Retinal pigment epithelial cell (primary cell): ENCODE results near the gene UCP3.

ENCODE experiments used
- DNase-seq: peaks from one replicate; pipeline ENCODE4 v3.0.0-alpha.2; 2010; ENCODE audit warnings: low read depth
- H3K4me3 ChIP-seq: 2 replicates; pipeline ENCODE4 v1.5.1; 2011; ENCODE audit warnings: mild to moderate bottlenecking, low read length, control low read depth, moderate library complexity
- CTCF ChIP-seq: conservative IDR thresholded peaks from 2 replicates; pipeline ENCODE4 v1.5.1; 2011; ENCODE audit warnings: low read depth, low read length, control low read depth, inconsistent platforms

UCP3 gene

GRCh38 chr11:74024261-74025029, 15.6 kb upstream of the UCP3 start:
- H3K4me3 ChIP-seq, result no peak overlapping the region
- no peak for TF ChIP-seq CTCF
- DNase-seq, result peak; percentile 21

GRCh38 chr11:74023276-74023675, 14.4 kb upstream of the UCP3 start:
- H3K4me3 ChIP-seq, result no peak overlapping the region
- no peak for TF ChIP-seq CTCF
- no peak for DNase-seq

- no peak overlapping the region for H3K4me3 ChIP-seq
- no peak for TF ChIP-seq CTCF
- no peak for DNase-seq
Observed at GRCh38 chr11:74022546-74022945, 13.7 kb upstream of the UCP3 start.

GRCh38 chr11:74021998-74022397, 13.1 kb upstream of the UCP3 start:
- no peak for TF ChIP-seq CTCF
- no peak for DNase-seq

GRCh38 chr11:74020539-74020938, 11.7 kb upstream of the UCP3 start:
- no peak for TF ChIP-seq CTCF
- no peak for DNase-seq

More at GRCh38 chr11:74021998-74022397, 13.1 kb upstream of the UCP3 start:
- no peak overlapping the region for H3K4me3 ChIP-seq

GRCh38 chr11:74019860-74020259, 11.0 kb upstream of the UCP3 start:
- TF ChIP-seq CTCF, result no peak
- no peak for DNase-seq
- H3K4me3 ChIP-seq, result no peak overlapping the region

More at GRCh38 chr11:74020539-74020938, 11.7 kb upstream of the UCP3 start:
- no peak overlapping the region for H3K4me3 ChIP-seq

- no peak overlapping the region for H3K4me3 ChIP-seq
- no peak for DNase-seq
- TF ChIP-seq CTCF, result no peak
Observed at GRCh38 chr11:74019104-74019738, 10.3 kb upstream of the UCP3 start.
